Measurements from ENCODE around the gene SLC44A2.

The SLC44A2 gene

DNA sequence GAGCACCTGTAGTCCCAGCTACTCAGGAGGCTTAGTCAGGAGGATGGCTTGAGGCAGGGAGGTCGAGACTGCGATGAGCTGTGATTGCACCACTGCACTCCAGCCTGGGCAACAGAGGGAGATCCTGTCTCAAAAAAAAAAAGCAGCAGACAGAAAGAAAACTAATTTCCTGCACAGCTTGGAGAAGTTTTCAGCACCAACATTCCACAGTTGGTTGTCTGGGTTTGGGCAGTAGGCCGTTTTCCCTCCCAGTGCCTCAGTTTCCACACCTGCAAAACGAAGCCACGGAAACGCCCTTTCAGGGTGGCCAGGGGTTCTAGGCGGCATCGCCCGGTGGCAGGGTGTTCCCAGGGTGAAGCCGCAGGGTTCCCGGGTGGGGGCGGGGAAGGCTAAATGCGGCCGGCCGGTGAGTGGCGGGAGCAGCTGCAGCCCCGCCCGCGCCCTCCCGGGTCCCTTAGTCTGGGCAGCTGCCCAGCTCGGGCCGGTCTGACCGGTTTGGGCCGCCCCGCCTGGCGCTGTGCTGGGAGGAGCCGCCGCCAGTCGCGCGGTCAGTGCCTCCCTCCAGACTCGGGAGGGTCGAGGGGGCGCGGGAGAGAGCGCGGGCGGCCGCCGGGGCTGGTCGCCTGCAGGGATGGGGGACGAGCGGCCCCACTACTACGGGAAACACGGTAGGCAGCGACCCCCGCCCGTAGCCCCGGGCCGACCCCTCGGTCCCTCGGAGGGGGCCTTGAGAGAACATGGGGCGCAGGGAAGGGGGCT is at the start of gene SLC44A2 (continued):
- TF ChIP-seq, protein P1, sequence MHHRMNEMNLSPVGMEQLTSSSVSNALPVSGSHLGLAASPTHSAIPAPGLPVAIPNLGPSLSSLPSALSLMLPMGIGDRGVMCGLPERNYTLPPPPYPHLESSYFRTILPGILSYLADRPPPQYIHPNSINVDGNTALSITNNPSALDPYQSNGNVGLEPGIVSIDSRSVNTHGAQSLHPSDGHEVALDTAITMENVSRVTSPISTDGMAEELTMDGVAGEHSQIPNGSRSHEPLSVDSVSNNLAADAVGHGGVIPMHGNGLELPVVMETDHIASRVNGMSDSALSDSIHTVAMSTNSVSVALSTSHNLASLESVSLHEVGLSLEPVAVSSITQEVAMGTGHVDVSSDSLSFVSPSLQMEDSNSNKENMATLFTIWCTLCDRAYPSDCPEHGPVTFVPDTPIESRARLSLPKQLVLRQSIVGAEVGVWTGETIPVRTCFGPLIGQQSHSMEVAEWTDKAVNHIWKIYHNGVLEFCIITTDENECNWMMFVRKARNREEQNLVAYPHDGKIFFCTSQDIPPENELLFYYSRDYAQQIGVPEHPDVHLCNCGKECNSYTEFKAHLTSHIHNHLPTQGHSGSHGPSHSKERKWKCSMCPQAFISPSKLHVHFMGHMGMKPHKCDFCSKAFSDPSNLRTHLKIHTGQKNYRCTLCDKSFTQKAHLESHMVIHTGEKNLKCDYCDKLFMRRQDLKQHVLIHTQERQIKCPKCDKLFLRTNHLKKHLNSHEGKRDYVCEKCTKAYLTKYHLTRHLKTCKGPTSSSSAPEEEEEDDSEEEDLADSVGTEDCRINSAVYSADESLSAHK (tag by site-specific recombination; IDR thresholded peaks at IDR 0.05) = no peak
- TF ChIP-seq ZNF140 (tag by site-specific recombination; IDR thresholded peaks at IDR 0.05) (no peak), ZNF112 (tag by site-specific recombination; IDR thresholded peaks at IDR 0.05) (no peak), ZNF692 (tag by site-specific recombination; IDR thresholded peaks at IDR 0.05) (peak; percentile 64), ZNF169 (tag by site-specific recombination; IDR thresholded peaks at IDR 0.05) (no peak), SP7 (tag by site-specific recombination; IDR thresholded peaks at IDR 0.05) (peak; percentile 45; the same call in 1 of the 2 replicates), ZNF785 (tag by site-specific recombination; IDR thresholded peaks at IDR 0.05) (0 out of 2 replicates have a peak, but pooled peaks have one; percentile 22), ZNF2 (tag by site-specific recombination; IDR thresholded peaks at IDR 0.05) (0 out of 2 replicates have a peak, but pooled peaks have one; percentile 27), TSHZ1 (tag by site-specific recombination; IDR thresholded peaks at IDR 0.05; ENCODE audit: borderline replicate concordance) (0 out of 2 replicates have a peak, but pooled peaks have one; percentile 18), ZNF596 (tag by site-specific recombination; IDR thresholded peaks at IDR 0.05) (peak; percentile 41; the same call in 1 of the 2 replicates), ZNF394 (tag by site-specific recombination; IDR thresholded peaks at IDR 0.05; ENCODE audit: borderline replicate concordance) (peak; percentile 57; the same call in 1 of the 2 replicates), ZNF558 (tag by site-specific recombination; IDR thresholded peaks at IDR 0.05) (no peak), ZSCAN30 (tag by site-specific recombination; IDR thresholded peaks at IDR 0.05) (peak; percentile 49), ZNF16 (tag by site-specific recombination; IDR thresholded peaks at IDR 0.05; ENCODE audit: low read depth) (no peak), ZNF341 (tag by site-specific recombination; IDR thresholded peaks at IDR 0.05; ENCODE audit: low read depth) (0 out of 2 replicates have a peak, but pooled peaks have one; percentile 10), BCL6B (tag by site-specific recombination; IDR thresholded peaks at IDR 0.05) (no peak), HOXA7 (CRISPR knock-in tag; IDR thresholded peaks at IDR 0.05; ENCODE audit: borderline replicate concordance) (no peak), KLF1 (tag by site-specific recombination; IDR thresholded peaks at IDR 0.05) (peak; percentile 77), ZNF561 (tag by site-specific recombination; IDR thresholded peaks at IDR 0.05; ENCODE audit: borderline replicate concordance) (peak; percentile 90; the same call in 1 of the 2 replicates), OSR2 (tag by site-specific recombination; IDR thresholded peaks at IDR 0.05) (0 out of 2 replicates have a peak, but pooled peaks have one; percentile 34), ZNF121 (tag by site-specific recombination; IDR thresholded peaks at IDR 0.05) (peak; percentile 83), ZNF138 (tag by site-specific recombination; IDR thresholded peaks at IDR 0.05; ENCODE audit: borderline replicate concordance) (no peak), ZNF292 (tag by site-specific recombination; IDR thresholded peaks at IDR 0.05; ENCODE audit: borderline replicate concordance, low read depth) (0 out of 2 replicates have a peak, but pooled peaks have one; percentile 11), ZNF529 (tag by site-specific recombination; IDR thresholded peaks at IDR 0.05; ENCODE audit: insufficient replicate concordance) (no peak), ZNF843 (tag by site-specific recombination; IDR thresholded peaks at IDR 0.05) (no peak)
- TF ChIP-seq, protein P2, sequence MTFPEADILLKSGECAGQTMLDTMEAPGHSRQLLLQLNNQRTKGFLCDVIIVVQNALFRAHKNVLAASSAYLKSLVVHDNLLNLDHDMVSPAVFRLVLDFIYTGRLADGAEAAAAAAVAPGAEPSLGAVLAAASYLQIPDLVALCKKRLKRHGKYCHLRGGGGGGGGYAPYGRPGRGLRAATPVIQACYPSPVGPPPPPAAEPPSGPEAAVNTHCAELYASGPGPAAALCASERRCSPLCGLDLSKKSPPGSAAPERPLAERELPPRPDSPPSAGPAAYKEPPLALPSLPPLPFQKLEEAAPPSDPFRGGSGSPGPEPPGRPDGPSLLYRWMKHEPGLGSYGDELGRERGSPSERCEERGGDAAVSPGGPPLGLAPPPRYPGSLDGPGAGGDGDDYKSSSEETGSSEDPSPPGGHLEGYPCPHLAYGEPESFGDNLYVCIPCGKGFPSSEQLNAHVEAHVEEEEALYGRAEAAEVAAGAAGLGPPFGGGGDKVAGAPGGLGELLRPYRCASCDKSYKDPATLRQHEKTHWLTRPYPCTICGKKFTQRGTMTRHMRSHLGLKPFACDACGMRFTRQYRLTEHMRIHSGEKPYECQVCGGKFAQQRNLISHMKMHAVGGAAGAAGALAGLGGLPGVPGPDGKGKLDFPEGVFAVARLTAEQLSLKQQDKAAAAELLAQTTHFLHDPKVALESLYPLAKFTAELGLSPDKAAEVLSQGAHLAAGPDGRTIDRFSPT (tag by site-specific recombination; IDR thresholded peaks at IDR 0.05) = peak; percentile 92
- TF ChIP-seq, protein P3, sequence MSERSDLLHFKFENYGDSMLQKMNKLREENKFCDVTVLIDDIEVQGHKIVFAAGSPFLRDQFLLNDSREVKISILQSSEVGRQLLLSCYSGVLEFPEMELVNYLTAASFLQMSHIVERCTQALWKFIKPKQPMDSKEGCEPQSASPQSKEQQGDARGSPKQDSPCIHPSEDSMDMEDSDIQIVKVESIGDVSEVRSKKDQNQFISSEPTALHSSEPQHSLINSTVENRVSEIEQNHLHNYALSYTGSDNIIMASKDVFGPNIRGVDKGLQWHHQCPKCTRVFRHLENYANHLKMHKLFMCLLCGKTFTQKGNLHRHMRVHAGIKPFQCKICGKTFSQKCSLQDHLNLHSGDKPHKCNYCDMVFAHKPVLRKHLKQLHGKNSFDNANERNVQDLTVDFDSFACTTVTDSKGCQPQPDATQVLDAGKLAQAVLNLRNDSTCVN (tag by site-specific recombination; optimal IDR thresholded peaks at IDR 0.05) = peak; percentile 57
